K562 (cell line): ENCODE measurements around the gene NTRK1. TPM values are rescaled to one million over a fixed set of nuclear protein-coding genes. Genes with fewer than 3 reads are reported as not detected.

Experiments used
- ASH1L ChIP-seq: fragments of 450-650 bp; IDR thresholded peaks from 2 replicates; pipeline ENCODE4 v1.6.1; 2018; ENCODE audit warnings: borderline replicate concordance, mild to moderate bottlenecking, low read depth; ENCODE audit not compliant: partially characterized antibody
- DPF2 ChIP-seq: fragments of 450-650 bp; IDR thresholded peaks from 2 replicates; pipeline ENCODE4 v1.6.1; 2016
- HMGN3 ChIP-seq: IDR thresholded peaks from 2 replicates; pipeline ENCODE4 v1.6.1; 2011; ENCODE audit warnings: borderline replicate concordance, low read depth, mild to moderate bottlenecking, mixed read lengths, low read length; ENCODE audit not compliant: insufficient read length; ENCODE audit errors: extremely low read depth
- ILF3 ChIP-seq: fragments of 450-650 bp; IDR thresholded peaks from 2 replicates; pipeline ENCODE4 v1.6.1; 2018; ENCODE audit warnings: antibody characterized with exemption, mild to moderate bottlenecking, moderate library complexity, borderline replicate concordance
- ILK ChIP-seq: fragments of 450-650 bp; IDR thresholded peaks from 2 replicates; pipeline ENCODE4 v1.6.1; 2016; ENCODE audit warnings: missing genetic modification characterization, low read depth, mild to moderate bottlenecking, missing compliant biosample characterization, moderate library complexity, borderline replicate concordance
- KLF16 ChIP-seq: IDR thresholded peaks from 2 replicates; pipeline ENCODE4 v1.6.1; 2016; ENCODE audit warnings: antibody characterized with exemption
- POLR2AphosphoS2 ChIP-seq: IDR thresholded peaks from 2 replicates; pipeline ENCODE4 v1.6.1; 2012; ENCODE audit warnings: low read length, improper control_type of control experiment
- ZNF217 ChIP-seq: sonication (generic); formaldehyde crosslinking; IDR thresholded peaks from 2 replicates; pipeline ENCODE4 v1.8.0; 2022; ENCODE audit warnings: mild to moderate bottlenecking, missing genetic modification reagents
- ZNF75A ChIP-seq: fragments of 450-650 bp; formaldehyde crosslinking; IDR thresholded peaks from 2 replicates; pipeline ENCODE4 v1.4.0; 2020; ENCODE audit warnings: mild to moderate bottlenecking
- polyA plus RNA-seq, 8 experiments: library from polyadenylated mRNA; depleted of rRNA in 4 of 8; stranded (reverse) in 5 of 8; unstranded in 3 of 8; fragments of >200 nt; fragmentation: Nextera tagmentation in 2 of 8; fragmentation: Illumina TruSeq in 1 of 8; extraction: Ambion mirVana in 2 of 8; extraction: Trizol in 1 of 8; gene quantifications; 2 replicates each; pipeline versions ENCODE4 v1.2.1 to v1.2.3, GENCODE V29; 2011 to 2014; ENCODE audit warnings: inconsistent platforms in 1 of 8, missing spikeins in 1 of 8
- total RNA-seq, 7 experiments: library from RNA; depleted of rRNA in 6 of 7; stranded (reverse); fragments of >200 nt in 6 of 7; fragmentation: Illumina TruSeq in 2 of 7; extraction: Trizol in 2 of 7; gene quantifications; 2 replicates each; pipeline versions ENCODE4 v1.2.1 to v1.2.3, GENCODE V29; 2011 to 2021; ENCODE audit warnings: low replicate concordance in 1 of 7
- TF ChIP-seq, protein P1 (sequence below): fragments of 450-650 bp; IDR thresholded peaks from 2 replicates; pipeline ENCODE4 v1.6.1; 2016; ENCODE audit warnings: low read depth
- TF ChIP-seq, protein P2 (sequence below): sonication (generic); formaldehyde crosslinking; IDR thresholded peaks from 2 replicates; pipeline ENCODE4 v1.8.1; 2022; ENCODE audit warnings: missing genetic modification reagents
- TF ChIP-seq, protein P3 (sequence below): fragments of 150-350 bp; IDR thresholded peaks from 2 replicates; pipeline ENCODE4 v1.6.1; 2014; ENCODE audit warnings: low read depth, mild to moderate bottlenecking, low read length, borderline replicate concordance

NTRK1 gene
- total and polyA plus RNA-seq, 9 of the 15 experiments (the other 6 are each of a cell fraction or from before 2014, with no cell fraction given), result 0.46 to 30.0 (median 7.9) TPM

DNA sequence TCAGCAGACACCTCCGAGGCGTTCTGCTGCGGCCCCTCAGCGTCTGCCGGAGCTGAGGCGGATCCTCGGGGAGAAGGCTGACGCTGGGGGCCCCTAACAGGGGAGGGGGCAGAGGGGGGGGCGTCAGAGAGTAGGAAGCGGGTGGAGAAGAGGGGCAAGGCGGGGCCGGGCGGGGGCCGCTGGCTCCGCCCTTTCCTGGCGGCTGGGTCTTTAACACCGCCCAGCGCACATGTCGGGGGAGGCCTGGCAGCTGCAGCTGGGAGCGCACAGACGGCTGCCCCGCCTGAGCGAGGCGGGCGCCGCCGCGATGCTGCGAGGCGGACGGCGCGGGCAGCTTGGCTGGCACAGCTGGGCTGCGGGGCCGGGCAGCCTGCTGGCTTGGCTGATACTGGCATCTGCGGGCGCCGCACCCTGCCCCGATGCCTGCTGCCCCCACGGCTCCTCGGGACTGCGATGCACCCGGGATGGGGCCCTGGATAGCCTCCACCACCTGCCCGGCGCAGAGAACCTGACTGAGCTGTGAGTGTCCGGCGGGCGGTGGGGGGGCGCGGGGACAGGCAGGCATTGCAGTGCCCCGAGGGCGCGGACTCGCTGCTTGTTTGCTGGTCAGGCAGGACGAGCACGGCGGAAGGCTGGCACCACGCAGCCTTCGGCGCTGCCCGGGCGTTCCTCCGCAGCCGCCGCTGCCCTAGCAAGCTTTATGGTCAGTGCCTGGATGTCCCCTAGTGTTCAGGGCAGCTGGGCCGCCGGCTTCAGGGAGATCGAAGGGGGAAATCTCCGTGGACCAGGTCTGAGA lies at the start of gene NTRK1 (continued):
- TF ChIP-seq, protein P1, sequence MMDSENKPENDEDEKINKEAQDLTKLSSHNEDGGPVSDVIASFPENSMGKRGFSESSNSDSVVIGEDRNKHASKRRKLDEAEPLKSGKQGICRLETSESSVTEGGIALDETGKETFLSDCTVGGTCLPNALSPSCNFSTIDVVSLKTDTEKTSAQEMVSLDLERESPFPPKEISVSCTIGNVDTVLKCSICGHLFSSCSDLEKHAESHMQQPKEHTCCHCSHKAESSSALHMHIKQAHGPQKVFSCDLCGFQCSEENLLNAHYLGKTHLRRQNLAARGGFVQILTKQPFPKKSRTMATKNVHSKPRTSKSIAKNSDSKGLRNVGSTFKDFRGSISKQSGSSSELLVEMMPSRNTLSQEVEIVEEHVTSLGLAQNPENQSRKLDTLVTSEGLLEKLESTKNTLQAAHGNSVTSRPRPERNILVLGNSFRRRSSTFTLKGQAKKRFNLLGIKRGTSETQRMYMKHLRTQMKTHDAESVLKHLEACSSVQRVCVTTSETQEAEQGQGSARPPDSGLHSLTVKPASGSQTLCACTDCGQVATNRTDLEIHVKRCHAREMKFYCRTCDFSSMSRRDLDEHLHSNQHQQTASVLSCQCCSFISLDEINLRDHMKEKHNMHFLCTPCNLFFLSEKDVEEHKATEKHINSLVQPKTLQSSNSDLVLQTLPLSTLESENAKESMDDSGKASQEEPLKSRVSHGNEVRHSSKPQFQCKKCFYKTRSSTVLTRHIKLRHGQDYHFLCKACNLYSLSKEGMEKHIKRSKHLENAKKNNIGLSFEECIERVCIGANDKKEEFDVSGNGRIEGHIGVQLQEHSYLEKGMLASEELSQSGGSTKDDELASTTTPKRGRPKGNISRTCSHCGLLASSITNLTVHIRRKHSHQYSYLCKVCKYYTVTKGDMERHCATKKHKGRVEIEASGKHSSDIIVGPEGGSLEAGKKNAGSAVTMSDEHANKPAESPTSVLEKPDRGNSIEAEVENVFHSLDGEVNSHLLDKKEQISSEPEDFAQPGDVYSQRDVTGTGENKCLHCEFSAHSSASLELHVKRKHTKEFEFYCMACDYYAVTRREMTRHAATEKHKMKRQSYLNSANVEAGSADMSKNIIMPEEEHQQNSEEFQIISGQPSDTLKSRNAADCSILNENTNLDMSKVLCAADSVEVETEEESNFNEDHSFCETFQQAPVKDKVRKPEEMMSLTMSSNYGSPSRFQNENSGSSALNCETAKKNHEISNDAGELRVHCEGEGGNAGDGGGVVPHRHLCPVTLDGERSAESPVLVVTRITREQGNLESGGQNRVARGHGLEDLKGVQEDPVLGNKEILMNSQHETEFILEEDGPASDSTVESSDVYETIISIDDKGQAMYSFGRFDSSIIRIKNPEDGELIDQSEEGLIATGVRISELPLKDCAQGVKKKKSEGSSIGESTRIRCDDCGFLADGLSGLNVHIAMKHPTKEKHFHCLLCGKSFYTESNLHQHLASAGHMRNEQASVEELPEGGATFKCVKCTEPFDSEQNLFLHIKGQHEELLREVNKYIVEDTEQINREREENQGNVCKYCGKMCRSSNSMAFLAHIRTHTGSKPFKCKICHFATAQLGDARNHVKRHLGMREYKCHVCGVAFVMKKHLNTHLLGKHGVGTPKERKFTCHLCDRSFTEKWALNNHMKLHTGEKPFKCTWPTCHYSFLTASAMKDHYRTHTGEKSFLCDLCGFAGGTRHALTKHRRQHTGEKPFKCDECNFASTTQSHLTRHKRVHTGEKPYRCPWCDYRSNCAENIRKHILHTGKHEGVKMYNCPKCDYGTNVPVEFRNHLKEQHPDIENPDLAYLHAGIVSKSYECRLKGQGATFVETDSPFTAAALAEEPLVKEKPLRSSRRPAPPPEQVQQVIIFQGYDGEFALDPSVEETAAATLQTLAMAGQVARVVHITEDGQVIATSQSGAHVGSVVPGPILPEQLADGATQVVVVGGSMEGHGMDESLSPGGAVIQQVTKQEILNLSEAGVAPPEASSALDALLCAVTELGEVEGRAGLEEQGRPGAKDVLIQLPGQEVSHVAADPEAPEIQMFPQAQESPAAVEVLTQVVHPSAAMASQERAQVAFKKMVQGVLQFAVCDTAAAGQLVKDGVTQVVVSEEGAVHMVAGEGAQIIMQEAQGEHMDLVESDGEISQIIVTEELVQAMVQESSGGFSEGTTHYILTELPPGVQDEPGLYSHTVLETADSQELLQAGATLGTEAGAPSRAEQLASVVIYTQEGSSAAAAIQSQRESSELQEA, result no peak
- no peak for TF ChIP-seq POLR2AphosphoS2
- TF ChIP-seq DPF2, result no peak
- TF ChIP-seq, protein P2, sequence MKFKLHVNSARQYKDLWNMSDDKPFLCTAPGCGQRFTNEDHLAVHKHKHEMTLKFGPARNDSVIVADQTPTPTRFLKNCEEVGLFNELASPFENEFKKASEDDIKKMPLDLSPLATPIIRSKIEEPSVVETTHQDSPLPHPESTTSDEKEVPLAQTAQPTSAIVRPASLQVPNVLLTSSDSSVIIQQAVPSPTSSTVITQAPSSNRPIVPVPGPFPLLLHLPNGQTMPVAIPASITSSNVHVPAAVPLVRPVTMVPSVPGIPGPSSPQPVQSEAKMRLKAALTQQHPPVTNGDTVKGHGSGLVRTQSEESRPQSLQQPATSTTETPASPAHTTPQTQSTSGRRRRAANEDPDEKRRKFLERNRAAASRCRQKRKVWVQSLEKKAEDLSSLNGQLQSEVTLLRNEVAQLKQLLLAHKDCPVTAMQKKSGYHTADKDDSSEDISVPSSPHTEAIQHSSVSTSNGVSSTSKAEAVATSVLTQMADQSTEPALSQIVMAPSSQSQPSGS (CRISPR knock-in tag), result 0 out of 2 replicates have a peak, but pooled peaks have one; percentile 56
- no peak for TF ChIP-seq ILF3
- no peak for TF ChIP-seq ILK (tag)
- no peak for TF ChIP-seq KLF16
- no peak for TF ChIP-seq ASH1L
- no peak for TF ChIP-seq ZNF75A (CRISPR knock-in tag)
- TF ChIP-seq HMGN3, result peak; percentile 20
- no peak for TF ChIP-seq ZNF217
- TF ChIP-seq, protein P3, sequence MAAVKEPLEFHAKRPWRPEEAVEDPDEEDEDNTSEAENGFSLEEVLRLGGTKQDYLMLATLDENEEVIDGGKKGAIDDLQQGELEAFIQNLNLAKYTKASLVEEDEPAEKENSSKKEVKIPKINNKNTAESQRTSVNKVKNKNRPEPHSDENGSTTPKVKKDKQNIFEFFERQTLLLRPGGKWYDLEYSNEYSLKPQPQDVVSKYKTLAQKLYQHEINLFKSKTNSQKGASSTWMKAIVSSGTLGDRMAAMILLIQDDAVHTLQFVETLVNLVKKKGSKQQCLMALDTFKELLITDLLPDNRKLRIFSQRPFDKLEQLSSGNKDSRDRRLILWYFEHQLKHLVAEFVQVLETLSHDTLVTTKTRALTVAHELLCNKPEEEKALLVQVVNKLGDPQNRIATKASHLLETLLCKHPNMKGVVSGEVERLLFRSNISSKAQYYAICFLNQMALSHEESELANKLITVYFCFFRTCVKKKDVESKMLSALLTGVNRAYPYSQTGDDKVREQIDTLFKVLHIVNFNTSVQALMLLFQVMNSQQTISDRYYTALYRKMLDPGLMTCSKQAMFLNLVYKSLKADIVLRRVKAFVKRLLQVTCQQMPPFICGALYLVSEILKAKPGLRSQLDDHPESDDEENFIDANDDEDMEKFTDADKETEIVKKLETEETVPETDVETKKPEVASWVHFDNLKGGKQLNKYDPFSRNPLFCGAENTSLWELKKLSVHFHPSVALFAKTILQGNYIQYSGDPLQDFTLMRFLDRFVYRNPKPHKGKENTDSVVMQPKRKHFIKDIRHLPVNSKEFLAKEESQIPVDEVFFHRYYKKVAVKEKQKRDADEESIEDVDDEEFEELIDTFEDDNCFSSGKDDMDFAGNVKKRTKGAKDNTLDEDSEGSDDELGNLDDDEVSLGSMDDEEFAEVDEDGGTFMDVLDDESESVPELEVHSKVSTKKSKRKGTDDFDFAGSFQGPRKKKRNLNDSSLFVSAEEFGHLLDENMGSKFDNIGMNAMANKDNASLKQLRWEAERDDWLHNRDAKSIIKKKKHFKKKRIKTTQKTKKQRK, result no peak
